GM12891 (cell line): ENCODE data around the gene TNRC6A.

Source experiments
- PAX5 ChIP-seq: IDR thresholded peaks from 2 replicates; pipeline ENCODE4 v1.6.1; 2011; ENCODE audit warnings: low read length, moderate library complexity, mild to moderate bottlenecking; ENCODE audit not compliant: insufficient read depth, severe bottlenecking
- POLR2A ChIP-seq: IDR thresholded peaks from 2 replicates; pipeline ENCODE4 v1.6.1; 2011; ENCODE audit warnings: low read depth, low read length, control low read depth
- POLR2AphosphoS5 ChIP-seq: IDR thresholded peaks from 2 replicates; pipeline ENCODE4 v1.6.1; 2011; ENCODE audit warnings: low read depth, low read length, control low read depth
- POU2F2 ChIP-seq: IDR thresholded peaks from 2 replicates; pipeline ENCODE4 v1.6.1; 2011; ENCODE audit warnings: low read depth, mild to moderate bottlenecking, control low read depth, low read length, moderate library complexity
- TAF1 ChIP-seq: IDR thresholded peaks from 2 replicates; pipeline ENCODE4 v1.6.1; 2011; ENCODE audit warnings: low read depth, low read length, control low read depth

GRCh38 chr16:24853830-24854229, 124.4 kb downstream of the TNRC6A start:
- no peak for TF ChIP-seq POLR2A
- TF ChIP-seq TAF1 = no peak
- no peak for TF ChIP-seq POLR2AphosphoS5
- TF ChIP-seq PAX5 = no peak
- no peak for TF ChIP-seq POU2F2
